ENCODE results near the gene HOXB6. TPM values are rescaled to one million over a fixed set of nuclear protein-coding genes. Genes with fewer than 3 reads are reported as not detected.

The HOXB6 gene
- polyA plus RNA-seq, 2 donors: 0.29 to 0.31 TPM

GRCh38 chr17:48621410-48622392 lies 16.9 kb upstream of the HOXB6 start:
- H3K27ac ChIP-seq (ENCODE audit: low read depth in 2 of 2, low read length in 1 of 2): no peak overlapping the region
- H3K4me1 ChIP-seq (ENCODE audit: control insufficient read depth in 2 of 2, insufficient read depth in 2 of 2, low read length in 1 of 2): peaks cover 10 to 11% of the 10 kb centered on the region in 2 donors
- H3K9me3 ChIP-seq (ENCODE audit: control insufficient read depth in 2 of 2, insufficient read depth in 1 of 2, low read depth in 1 of 2, low read length in 1 of 2): no peaks in the 10 kb centered on the region
- 25 to 33% methylated on average over 41 of the region's 41 CpGs for WGBS, 2 donors
- H3K27me3 ChIP-seq (ENCODE audit: control insufficient read depth in 1 of 2, insufficient read depth in 2 of 2, low read length in 2 of 2): peaks cover 11 to 64% of the 10 kb centered on the region in 2 donors
- H3K4me3 ChIP-seq (ENCODE audit: low read depth in 1 of 2, low read length in 2 of 2): no peak overlapping the region
- H3K36me3 ChIP-seq (ENCODE audit: control insufficient read depth in 2 of 2, insufficient read depth in 2 of 2, low read length in 1 of 2): no peaks in the 10 kb centered on the region

GRCh38 chr17:48620461-48621139 lies 15.8 kb upstream of the HOXB6 start:
- no peaks in the 10 kb centered on the region for H3K9me3 ChIP-seq (ENCODE audit: control insufficient read depth in 2 of 2, insufficient read depth in 1 of 2, low read depth in 1 of 2, low read length in 1 of 2)
- H3K27me3 ChIP-seq (ENCODE audit: control insufficient read depth in 1 of 2, insufficient read depth in 2 of 2, low read length in 2 of 2): peaks cover 11 to 63% of the 10 kb centered on the region in 2 donors
- no peak overlapping the region for H3K4me3 ChIP-seq (ENCODE audit: low read depth in 1 of 2, low read length in 2 of 2)
- WGBS, 2 donors: 47 to 50% methylated on average over 6 of the region's 6 CpGs
- H3K36me3 ChIP-seq (ENCODE audit: control insufficient read depth in 2 of 2, insufficient read depth in 2 of 2, low read length in 1 of 2): no peaks in the 10 kb centered on the region
- no peak overlapping the region for H3K27ac ChIP-seq (ENCODE audit: low read depth in 2 of 2, low read length in 1 of 2)
- peaks cover 7 to 8% of the 10 kb centered on the region in 2 donors for H3K4me1 ChIP-seq (ENCODE audit: control insufficient read depth in 2 of 2, insufficient read depth in 2 of 2, low read length in 1 of 2)

GRCh38 chr17:48619826-48620449 lies 15.2 kb upstream of the HOXB6 start:
- WGBS, 2 donors: 35 to 37% methylated on average over 32 of the region's 32 CpGs
- no peak overlapping the region for H3K27ac ChIP-seq (ENCODE audit: low read depth in 2 of 2, low read length in 1 of 2)
- H3K27me3 ChIP-seq (ENCODE audit: control insufficient read depth in 1 of 2, insufficient read depth in 2 of 2, low read length in 2 of 2): peaks cover 11 to 62% of the 10 kb centered on the region in 2 donors

GRCh38 chr17:48618256-48618896 lies 13.6 kb upstream of the HOXB6 start:
- WGBS, 2 donors: 4% methylated on average over 25 of the region's 25 CpGs
- Histone ChIP-seq H3K4me1 (ENCODE audit: control insufficient read depth in 2 of 2, insufficient read depth in 2 of 2, low read length in 1 of 2) (peaks cover 4% of the 10 kb centered on the region in 2 donors), H3K36me3 (ENCODE audit: control insufficient read depth in 2 of 2, insufficient read depth in 2 of 2, low read length in 1 of 2) (no peaks in the 10 kb centered on the region), H3K27me3 (ENCODE audit: control insufficient read depth in 1 of 2, insufficient read depth in 2 of 2, low read length in 2 of 2) (peaks cover 16 to 59% of the 10 kb centered on the region in 2 donors), H3K9me3 (ENCODE audit: control insufficient read depth in 2 of 2, insufficient read depth in 1 of 2, low read depth in 1 of 2, low read length in 1 of 2) (no peaks in the 10 kb centered on the region), H3K4me3 (ENCODE audit: low read depth in 1 of 2, low read length in 2 of 2) (no peak overlapping the region), H3K27ac (ENCODE audit: low read depth in 2 of 2, low read length in 1 of 2) (no peak overlapping the region)

More at GRCh38 chr17:48619826-48620449, 15.2 kb upstream of the HOXB6 start:
- Histone ChIP-seq H3K4me3 (ENCODE audit: low read depth in 1 of 2, low read length in 2 of 2) (no peak overlapping the region), H3K9me3 (ENCODE audit: control insufficient read depth in 2 of 2, insufficient read depth in 1 of 2, low read depth in 1 of 2, low read length in 1 of 2) (no peaks in the 10 kb centered on the region), H3K36me3 (ENCODE audit: control insufficient read depth in 2 of 2, insufficient read depth in 2 of 2, low read length in 1 of 2) (no peaks in the 10 kb centered on the region), H3K4me1 (ENCODE audit: control insufficient read depth in 2 of 2, insufficient read depth in 2 of 2, low read length in 1 of 2) (peaks cover 1 to 3% of the 10 kb centered on the region in 2 donors)

DNA sequence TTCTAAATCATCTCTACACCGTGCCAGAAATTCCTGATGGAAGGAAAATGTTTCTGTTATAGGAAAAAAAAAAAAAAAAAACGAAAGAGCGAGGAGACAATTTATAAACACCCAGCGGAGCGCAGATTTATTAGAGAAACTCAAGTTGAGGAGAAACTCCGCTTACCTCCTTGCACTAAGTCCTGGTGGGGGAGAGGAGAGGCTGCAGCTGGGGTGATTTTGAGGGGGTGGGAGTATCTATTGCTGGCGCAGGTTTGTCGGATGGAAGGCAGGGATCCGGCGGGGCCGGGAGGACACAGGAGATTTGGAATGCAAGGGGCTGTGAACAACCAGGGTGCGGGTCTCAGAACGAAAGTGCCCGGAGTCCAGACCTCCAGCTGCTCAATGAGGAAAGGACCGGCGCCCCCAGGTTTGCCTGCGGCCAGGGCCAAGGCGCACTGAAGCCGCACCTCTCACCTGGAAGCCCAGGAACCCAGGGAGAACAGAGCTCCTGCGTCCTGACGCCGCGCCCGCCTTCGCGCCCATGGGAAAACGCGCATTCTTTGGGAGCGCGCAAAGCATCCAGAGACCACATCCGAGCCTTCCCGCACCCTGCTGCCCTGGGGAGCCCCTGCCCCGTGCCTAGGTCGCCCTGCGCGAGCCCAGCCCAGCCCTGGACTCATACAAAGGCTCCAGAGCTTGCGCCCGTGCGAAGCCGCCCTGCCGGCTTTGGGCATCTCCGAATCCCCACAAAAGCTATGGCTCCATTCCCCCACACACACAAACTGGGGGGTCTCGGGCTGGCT lies 12.9 kb upstream of the HOXB6 start:
- no peak overlapping the region for H3K4me3 ChIP-seq (ENCODE audit: low read depth in 1 of 2, low read length in 2 of 2)
- H3K27ac ChIP-seq (ENCODE audit: low read depth in 2 of 2, low read length in 1 of 2): no peak overlapping the region
- H3K36me3 ChIP-seq (ENCODE audit: control insufficient read depth in 2 of 2, insufficient read depth in 2 of 2, low read length in 1 of 2): no peaks in the 10 kb centered on the region
- H3K27me3 ChIP-seq (ENCODE audit: control insufficient read depth in 1 of 2, insufficient read depth in 2 of 2, low read length in 2 of 2): peaks cover 16 to 58% of the 10 kb centered on the region in 2 donors
- peaks cover 4% of the 10 kb centered on the region in 2 donors for H3K4me1 ChIP-seq (ENCODE audit: control insufficient read depth in 2 of 2, insufficient read depth in 2 of 2, low read length in 1 of 2)
- no peaks in the 10 kb centered on the region for H3K9me3 ChIP-seq (ENCODE audit: control insufficient read depth in 2 of 2, insufficient read depth in 1 of 2, low read depth in 1 of 2, low read length in 1 of 2)
- WGBS, 2 donors: 13 to 18% methylated on average over 35 to 43 of the region's 43 CpGs

DNA sequence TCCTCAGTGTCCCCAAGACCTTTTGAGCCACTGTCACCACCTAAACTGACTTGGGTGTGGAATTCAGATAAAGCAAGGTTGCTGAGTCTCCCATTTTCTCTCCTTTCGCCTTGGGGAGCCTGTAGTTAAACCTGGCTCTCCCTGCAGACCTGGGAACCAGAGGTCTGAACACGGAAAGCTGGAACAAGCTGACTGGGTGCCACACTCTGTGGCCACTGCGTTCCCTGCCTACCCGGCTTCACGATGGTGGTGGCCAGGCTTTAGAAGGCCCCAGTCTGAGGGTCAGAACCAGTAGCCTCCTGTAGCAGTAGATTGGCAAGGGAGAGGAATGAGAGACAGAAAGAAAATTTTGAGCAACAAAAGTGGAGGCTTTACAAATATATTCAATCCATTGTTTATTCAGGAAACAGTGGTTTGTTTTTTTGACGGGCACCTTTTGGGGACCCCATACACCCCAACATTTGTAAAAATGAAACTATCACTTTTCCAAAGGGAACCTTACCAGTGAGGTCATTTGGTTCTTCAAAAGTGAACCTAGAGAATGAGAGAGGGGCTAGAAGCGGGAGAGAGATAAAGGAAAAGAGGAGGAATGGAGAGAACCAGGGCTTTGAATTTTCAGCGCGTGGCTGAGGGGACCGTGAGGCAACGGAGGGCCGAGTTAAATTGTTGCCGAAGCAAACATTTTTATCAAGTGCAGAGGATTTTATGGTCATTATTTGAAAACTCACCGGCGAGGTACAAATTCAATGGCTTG lies 12.1 kb upstream of the HOXB6 start:
- Histone ChIP-seq H3K27ac (ENCODE audit: low read depth in 2 of 2, low read length in 1 of 2) (no peak overlapping the region), H3K36me3 (ENCODE audit: control insufficient read depth in 2 of 2, insufficient read depth in 2 of 2, low read length in 1 of 2) (no peaks in the 10 kb centered on the region), H3K4me3 (ENCODE audit: low read depth in 1 of 2, low read length in 2 of 2) (no peak overlapping the region), H3K9me3 (ENCODE audit: control insufficient read depth in 2 of 2, insufficient read depth in 1 of 2, low read depth in 1 of 2, low read length in 1 of 2) (no peaks in the 10 kb centered on the region), H3K27me3 (ENCODE audit: control insufficient read depth in 1 of 2, insufficient read depth in 2 of 2, low read length in 2 of 2) (peaks cover 16 to 61% of the 10 kb centered on the region in 2 donors), H3K4me1 (ENCODE audit: control insufficient read depth in 2 of 2, insufficient read depth in 2 of 2, low read length in 1 of 2) (peaks cover 4% of the 10 kb centered on the region in 2 donors)
- 20 to 27% methylated on average over 15 of the region's 15 CpGs for WGBS, 2 donors

DNA sequence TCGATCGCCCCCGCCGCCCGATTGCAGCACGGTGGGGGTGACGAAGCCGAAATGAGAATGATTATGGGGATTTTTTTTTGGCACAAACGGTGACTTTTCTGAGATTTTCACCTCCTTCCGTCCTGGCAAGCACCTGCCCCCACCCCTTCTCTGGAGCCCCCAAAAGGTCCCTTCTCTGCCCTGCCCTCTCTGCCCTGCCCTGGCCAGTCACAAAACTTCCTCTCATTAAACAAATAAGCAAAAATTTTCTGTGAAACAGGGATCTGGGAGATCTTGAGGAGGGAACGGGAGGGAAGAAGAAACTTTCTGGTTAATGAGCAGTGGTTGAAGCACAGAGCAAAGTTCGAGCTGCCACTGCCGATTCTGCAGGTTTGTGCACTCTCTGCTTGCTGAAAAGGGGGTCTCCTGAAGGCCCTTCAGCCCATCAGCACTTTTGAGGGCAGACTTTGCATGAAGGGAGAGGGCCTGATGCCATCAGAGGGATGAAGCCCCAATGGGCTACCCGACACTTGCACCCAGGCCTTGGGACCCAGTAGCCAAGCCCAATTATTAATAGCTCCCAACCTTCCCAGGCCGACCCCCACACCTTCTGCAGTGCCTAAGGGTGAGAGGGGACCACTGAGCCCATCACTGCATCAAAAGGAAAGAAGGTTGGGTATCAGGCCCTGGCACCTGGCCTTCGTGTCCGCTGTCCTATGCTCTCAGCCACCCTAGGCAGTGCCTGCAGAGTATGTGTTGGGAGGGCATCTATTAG lies 11.4 kb upstream of the HOXB6 start:
- 23 to 25% methylated on average over 17 of the region's 17 CpGs for WGBS, 2 donors
- Histone ChIP-seq H3K4me3 (ENCODE audit: low read depth in 1 of 2, low read length in 2 of 2) (no peak overlapping the region), H3K36me3 (ENCODE audit: control insufficient read depth in 2 of 2, insufficient read depth in 2 of 2, low read length in 1 of 2) (no peaks in the 10 kb centered on the region), H3K27ac (ENCODE audit: low read depth in 2 of 2, low read length in 1 of 2) (no peak overlapping the region), H3K27me3 (ENCODE audit: control insufficient read depth in 1 of 2, insufficient read depth in 2 of 2, low read length in 2 of 2) (peaks cover 16 to 59% of the 10 kb centered on the region in 2 donors), H3K4me1 (ENCODE audit: control insufficient read depth in 2 of 2, insufficient read depth in 2 of 2, low read length in 1 of 2) (peaks cover 4% of the 10 kb centered on the region in 2 donors), H3K9me3 (ENCODE audit: control insufficient read depth in 2 of 2, insufficient read depth in 1 of 2, low read depth in 1 of 2, low read length in 1 of 2) (no peaks in the 10 kb centered on the region)

Data from esophagus (tissue), 2 donors.